ENCODE data around the gene IL15. TPM values are rescaled to one million over a fixed set of nuclear protein-coding genes. Genes with fewer than 3 reads are reported as not detected.

Gene IL15
- total RNA-seq, 1 donor from 2014 or later = not detected

DNA sequence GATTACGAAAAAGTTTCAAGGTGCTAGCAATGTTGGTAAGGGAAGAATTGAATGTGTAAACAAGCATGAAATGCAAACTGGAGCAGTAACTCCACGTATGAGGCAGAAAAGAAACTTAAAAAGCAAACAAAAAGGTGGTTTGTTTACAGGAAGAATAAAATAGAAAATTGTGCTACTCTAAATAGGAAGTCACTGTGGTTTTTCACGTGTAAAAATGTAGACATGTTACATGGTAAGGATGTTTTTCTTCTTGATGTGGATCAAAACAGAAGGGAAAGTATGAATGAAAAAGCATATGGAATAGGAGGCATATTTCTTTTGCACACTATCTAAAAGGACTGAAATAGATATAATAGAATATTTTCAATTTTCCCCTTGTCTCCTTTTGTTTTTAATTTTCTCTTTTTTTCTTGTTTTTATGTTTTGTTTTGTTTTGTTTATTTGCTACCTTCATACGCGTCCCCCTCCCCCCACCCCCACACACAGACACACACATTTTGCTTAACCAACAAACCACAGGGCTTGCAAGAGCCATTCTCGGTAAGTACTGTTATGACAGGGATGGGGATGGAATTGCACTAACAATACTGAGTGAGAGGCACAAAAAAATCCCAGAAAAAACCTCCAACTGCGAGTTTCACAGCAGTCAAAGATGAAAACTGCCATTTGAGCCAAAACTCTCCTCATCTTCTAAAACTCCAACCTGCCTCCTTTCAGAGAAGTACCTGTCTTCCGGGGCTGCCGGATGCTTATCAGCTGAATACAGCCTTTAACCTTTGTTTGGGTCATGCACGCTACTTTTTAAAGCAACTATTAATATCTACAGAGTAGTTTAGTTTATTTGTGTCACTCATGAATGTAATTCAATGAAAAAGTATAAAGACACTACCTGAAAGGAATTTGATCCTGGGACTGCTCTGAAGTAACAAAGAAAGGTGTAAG, 135.8 kb downstream of the IL15 start:
- TF ChIP-seq, protein P1, sequence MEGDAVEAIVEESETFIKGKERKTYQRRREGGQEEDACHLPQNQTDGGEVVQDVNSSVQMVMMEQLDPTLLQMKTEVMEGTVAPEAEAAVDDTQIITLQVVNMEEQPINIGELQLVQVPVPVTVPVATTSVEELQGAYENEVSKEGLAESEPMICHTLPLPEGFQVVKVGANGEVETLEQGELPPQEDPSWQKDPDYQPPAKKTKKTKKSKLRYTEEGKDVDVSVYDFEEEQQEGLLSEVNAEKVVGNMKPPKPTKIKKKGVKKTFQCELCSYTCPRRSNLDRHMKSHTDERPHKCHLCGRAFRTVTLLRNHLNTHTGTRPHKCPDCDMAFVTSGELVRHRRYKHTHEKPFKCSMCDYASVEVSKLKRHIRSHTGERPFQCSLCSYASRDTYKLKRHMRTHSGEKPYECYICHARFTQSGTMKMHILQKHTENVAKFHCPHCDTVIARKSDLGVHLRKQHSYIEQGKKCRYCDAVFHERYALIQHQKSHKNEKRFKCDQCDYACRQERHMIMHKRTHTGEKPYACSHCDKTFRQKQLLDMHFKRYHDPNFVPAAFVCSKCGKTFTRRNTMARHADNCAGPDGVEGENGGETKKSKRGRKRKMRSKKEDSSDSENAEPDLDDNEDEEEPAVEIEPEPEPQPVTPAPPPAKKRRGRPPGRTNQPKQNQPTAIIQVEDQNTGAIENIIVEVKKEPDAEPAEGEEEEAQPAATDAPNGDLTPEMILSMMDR (IDR thresholded peaks at IDR 0.05; ENCODE audit: partially characterized antibody, unreplicated experiment) = no peak
- no peaks in the 10 kb centered on the region for H3K4me1 Mint-ChIP-seq (ENCODE audit: low read depth, unreplicated experiment)
- no peak for DNase-seq
- no peaks in the 10 kb centered on the region for H3K36me3 Mint-ChIP-seq (ENCODE audit: unreplicated experiment)
- H3K9me3 Mint-ChIP-seq (ENCODE audit: unreplicated experiment) = no peaks in the 10 kb centered on the region
- no peaks in the 10 kb centered on the region for H3K27me3 Mint-ChIP-seq (ENCODE audit: unreplicated experiment)
- no peak overlapping the region for H3K27ac Mint-ChIP-seq (ENCODE audit: unreplicated experiment)
- no peak overlapping the region for H3K4me3 Mint-ChIP-seq (ENCODE audit: unreplicated experiment)

DNA sequence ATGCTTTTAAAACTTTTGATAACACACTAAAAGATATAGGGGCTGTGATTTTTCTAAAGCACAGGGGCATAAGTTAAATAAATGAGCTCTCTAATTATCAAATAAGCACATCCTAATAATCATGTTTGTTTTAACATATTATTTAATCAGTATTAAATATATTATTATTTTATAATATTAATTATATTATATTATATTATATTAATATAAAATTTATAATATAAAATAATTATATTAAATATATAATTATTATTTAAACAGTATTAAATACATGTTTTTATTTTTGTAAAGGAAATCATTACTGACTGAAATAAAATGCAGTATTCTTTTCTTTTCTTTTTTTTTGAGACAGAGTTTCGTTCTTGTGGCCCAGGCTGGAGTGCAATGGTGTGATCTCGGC, 136.5 kb downstream of the IL15 start:
- no peaks in the 10 kb centered on the region for H3K9me3 Mint-ChIP-seq (ENCODE audit: unreplicated experiment)
- no peaks in the 10 kb centered on the region for H3K27me3 Mint-ChIP-seq (ENCODE audit: unreplicated experiment)
- no peaks in the 10 kb centered on the region for H3K36me3 Mint-ChIP-seq (ENCODE audit: unreplicated experiment)
- H3K4me3 Mint-ChIP-seq (ENCODE audit: unreplicated experiment) = no peak overlapping the region
- no peak overlapping the region for H3K27ac Mint-ChIP-seq (ENCODE audit: unreplicated experiment)
- no peak for DNase-seq
- TF ChIP-seq, protein P1 (IDR thresholded peaks at IDR 0.05; ENCODE audit: partially characterized antibody, unreplicated experiment) = no peak
- no peaks in the 10 kb centered on the region for H3K4me1 Mint-ChIP-seq (ENCODE audit: low read depth, unreplicated experiment)

DNA sequence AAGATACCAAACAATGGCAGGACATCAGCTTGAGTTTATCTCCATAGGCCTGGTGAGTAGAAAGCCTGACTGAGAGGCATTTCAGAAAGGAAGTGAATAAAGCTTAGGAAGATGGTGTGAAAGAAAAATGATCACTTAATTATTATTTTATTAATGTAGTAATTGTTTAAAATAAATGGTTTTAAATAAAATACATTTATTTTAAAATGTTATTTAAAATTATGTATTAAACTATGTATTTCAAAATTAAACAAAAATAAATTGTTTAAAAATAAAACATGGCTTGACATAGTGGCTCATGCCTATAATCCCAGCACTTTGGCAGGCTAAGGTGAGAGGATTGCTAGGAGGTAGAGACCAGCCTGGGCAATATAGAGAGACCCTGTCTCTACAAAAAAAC, 145.8 kb downstream of the IL15 start:
- Mint-ChIP-seq H3K36me3 (ENCODE audit: unreplicated experiment) (no peaks in the 10 kb centered on the region), H3K27ac (ENCODE audit: unreplicated experiment) (no peak overlapping the region), H3K9me3 (ENCODE audit: unreplicated experiment) (no peaks in the 10 kb centered on the region), H3K4me1 (ENCODE audit: low read depth, unreplicated experiment) (no peaks in the 10 kb centered on the region), H3K27me3 (ENCODE audit: unreplicated experiment) (no peaks in the 10 kb centered on the region), H3K4me3 (ENCODE audit: unreplicated experiment) (no peak overlapping the region)
- no peak for DNase-seq
- TF ChIP-seq, protein P1 (IDR thresholded peaks at IDR 0.05; ENCODE audit: partially characterized antibody, unreplicated experiment) = no peak
